HepG2 (cell line): Measurements from ENCODE around the gene TBC1D10A. TPM values are rescaled to one million over a fixed set of nuclear protein-coding genes. Genes with fewer than 3 reads are reported as not detected.

Experiments used
- ATF7 ChIP-seq, 2 experiments: fragments of 450-650 bp in 1 of 2; sonication (generic) in 1 of 2; formaldehyde crosslinking in 1 of 2; IDR thresholded peaks; 2 replicates each; pipeline versions ENCODE4 v1.4.0 to v1.6.1; 2016 to 2020; ENCODE audit warnings: antibody characterized with exemption in 1 of 2, mild to moderate bottlenecking in 1 of 2, missing genetic modification reagents in 1 of 2
- HMG20B ChIP-seq: conservative IDR thresholded peaks from 2 replicates; pipeline ENCODE4 v1.6.1; 2016; ENCODE audit warnings: missing genetic modification reagents, missing compliant biosample characterization
- HNRNPLL ChIP-seq: fragments of 200-400 bp; formaldehyde crosslinking; IDR thresholded peaks from 2 replicates; pipeline ENCODE4 v1.6.1; 2017; ENCODE audit warnings: mild to moderate bottlenecking, low read depth, low read length; ENCODE audit not compliant: poor library complexity, severe bottlenecking
- KLF11 ChIP-seq: IDR thresholded peaks from 2 replicates; pipeline ENCODE4 v1.6.1; 2016; ENCODE audit warnings: missing compliant biosample characterization
- NCOA2 ChIP-seq: sonication (generic); formaldehyde crosslinking; IDR thresholded peaks from 2 replicates; pipeline ENCODE4 v1.8.0; 2022; ENCODE audit warnings: inconsistent platforms
- NFE2L2 ChIP-seq: fragments of 150-350 bp; IDR thresholded peaks from 2 replicates; pipeline ENCODE4 v1.6.1; 2014; ENCODE audit warnings: low read length
- TRAFD1 ChIP-seq: sonication (generic); formaldehyde crosslinking; IDR thresholded peaks from 2 replicates; pipeline ENCODE4 v1.5.1; 2020; ENCODE audit warnings: missing genetic modification reagents, mild to moderate bottlenecking, borderline replicate concordance
- ZBTB44 ChIP-seq: sonication (generic); formaldehyde crosslinking; IDR thresholded peaks from 2 replicates; pipeline ENCODE4 v1.4.0; 2020; ENCODE audit warnings: missing genetic modification reagents
- ZFP36 ChIP-seq: fragments of 150-350 bp; IDR thresholded peaks from 2 replicates; pipeline ENCODE4 v1.6.1; 2018; ENCODE audit warnings: borderline replicate concordance, low read length, low read depth; ENCODE audit not compliant: partially characterized antibody
- ZMAT5 ChIP-seq: sonication (generic); formaldehyde crosslinking; IDR thresholded peaks from 2 replicates; pipeline ENCODE4 v1.5.0; 2020; ENCODE audit warnings: mild to moderate bottlenecking, low read depth, missing genetic modification reagents, borderline replicate concordance
- ZNF12 ChIP-seq: sonication (generic); formaldehyde crosslinking; IDR thresholded peaks from 2 replicates; pipeline ENCODE4 v1.5.0; 2020; ENCODE audit warnings: missing genetic modification reagents
- ZNF768 ChIP-seq: sonication (generic); formaldehyde crosslinking; IDR thresholded peaks from 2 replicates; pipeline ENCODE4 v1.4.0; 2020; ENCODE audit warnings: missing genetic modification reagents
- ZNF816 ChIP-seq: sonication (generic); formaldehyde crosslinking; IDR thresholded peaks from 2 replicates; pipeline ENCODE4 v1.8.0; 2022; ENCODE audit warnings: missing genetic modification reagents, mild to moderate bottlenecking, borderline replicate concordance
- ZSCAN20 ChIP-seq: sonication (generic); formaldehyde crosslinking; IDR thresholded peaks from 2 replicates; pipeline ENCODE4 v1.4.0; 2020; ENCODE audit warnings: missing genetic modification reagents, mild to moderate bottlenecking, borderline replicate concordance
- polyA plus RNA-seq, 8 experiments: library from polyadenylated mRNA; depleted of rRNA in 3 of 8; stranded (reverse) in 7 of 8; unstranded in 1 of 8; fragments of >200 nt; fragmentation: Illumina TruSeq in 4 of 8; extraction: Trizol in 4 of 8; gene quantifications; 2 replicates each; pipeline versions ENCODE4 v1.2.1 to v1.2.3, GENCODE V29; 2011 to 2016; ENCODE audit warnings: low read depth in 4 of 8, missing spikeins in 1 of 8, mixed read lengths in 1 of 8; ENCODE audit not compliant: insufficient read depth in 1 of 8
- total RNA-seq, 5 experiments: library from RNA; depleted of rRNA; stranded (reverse); fragments of >200 nt; fragmentation: Illumina TruSeq; extraction: Trizol; gene quantifications; 2 replicates each; pipeline ENCODE4 v1.2.3, GENCODE V29; 2016; ENCODE audit warnings: low read depth in 1 of 5
- TF ChIP-seq, protein P1 (sequence below): IDR thresholded peaks from 2 replicates; pipeline ENCODE4 v1.6.1; 2018; ENCODE audit warnings: missing genetic modification reagents
- TF ChIP-seq, protein P2 (sequence below): sonication (generic); formaldehyde crosslinking; IDR thresholded peaks from 2 replicates; pipeline ENCODE4 v1.4.0; 2020; ENCODE audit warnings: missing genetic modification reagents, borderline replicate concordance
- TF ChIP-seq, protein P3 (sequence below): sonication (generic); formaldehyde crosslinking; IDR thresholded peaks from 2 replicates; pipeline ENCODE4 v1.4.0; 2020; ENCODE audit warnings: missing genetic modification reagents, borderline replicate concordance

Gene TBC1D10A
- total and polyA plus RNA-seq, 2 of the 13 experiments (the other 11 are each of a cell fraction or from before 2014, with no cell fraction given), result 4.2 to 4.9 TPM

- TF ChIP-seq, protein P1, sequence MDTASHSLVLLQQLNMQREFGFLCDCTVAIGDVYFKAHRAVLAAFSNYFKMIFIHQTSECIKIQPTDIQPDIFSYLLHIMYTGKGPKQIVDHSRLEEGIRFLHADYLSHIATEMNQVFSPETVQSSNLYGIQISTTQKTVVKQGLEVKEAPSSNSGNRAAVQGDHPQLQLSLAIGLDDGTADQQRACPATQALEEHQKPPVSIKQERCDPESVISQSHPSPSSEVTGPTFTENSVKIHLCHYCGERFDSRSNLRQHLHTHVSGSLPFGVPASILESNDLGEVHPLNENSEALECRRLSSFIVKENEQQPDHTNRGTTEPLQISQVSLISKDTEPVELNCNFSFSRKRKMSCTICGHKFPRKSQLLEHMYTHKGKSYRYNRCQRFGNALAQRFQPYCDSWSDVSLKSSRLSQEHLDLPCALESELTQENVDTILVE (CRISPR knock-in tag), result no peak
- TF ChIP-seq ZFP36 (no peak), TRAFD1 (CRISPR knock-in tag) (no peak), ZNF816 (no peak), ZSCAN20 (CRISPR knock-in tag) (no peak), NFE2L2 (no peak), ATF7 (IDR thresholded peaks at IDR 0.05) (no peak), ATF7 (CRISPR knock-in tag; IDR thresholded peaks at IDR 0.05) (no peak), HNRNPLL (no peak), NCOA2 (CRISPR knock-in tag) (no peak), KLF11 (CRISPR knock-in tag) (no peak), ZNF12 (CRISPR knock-in tag) (no peak), ZBTB44 (CRISPR knock-in tag) (no peak), HMG20B (no peak), ZMAT5 (no peak), ZNF768 (no peak)
- TF ChIP-seq, protein P2, sequence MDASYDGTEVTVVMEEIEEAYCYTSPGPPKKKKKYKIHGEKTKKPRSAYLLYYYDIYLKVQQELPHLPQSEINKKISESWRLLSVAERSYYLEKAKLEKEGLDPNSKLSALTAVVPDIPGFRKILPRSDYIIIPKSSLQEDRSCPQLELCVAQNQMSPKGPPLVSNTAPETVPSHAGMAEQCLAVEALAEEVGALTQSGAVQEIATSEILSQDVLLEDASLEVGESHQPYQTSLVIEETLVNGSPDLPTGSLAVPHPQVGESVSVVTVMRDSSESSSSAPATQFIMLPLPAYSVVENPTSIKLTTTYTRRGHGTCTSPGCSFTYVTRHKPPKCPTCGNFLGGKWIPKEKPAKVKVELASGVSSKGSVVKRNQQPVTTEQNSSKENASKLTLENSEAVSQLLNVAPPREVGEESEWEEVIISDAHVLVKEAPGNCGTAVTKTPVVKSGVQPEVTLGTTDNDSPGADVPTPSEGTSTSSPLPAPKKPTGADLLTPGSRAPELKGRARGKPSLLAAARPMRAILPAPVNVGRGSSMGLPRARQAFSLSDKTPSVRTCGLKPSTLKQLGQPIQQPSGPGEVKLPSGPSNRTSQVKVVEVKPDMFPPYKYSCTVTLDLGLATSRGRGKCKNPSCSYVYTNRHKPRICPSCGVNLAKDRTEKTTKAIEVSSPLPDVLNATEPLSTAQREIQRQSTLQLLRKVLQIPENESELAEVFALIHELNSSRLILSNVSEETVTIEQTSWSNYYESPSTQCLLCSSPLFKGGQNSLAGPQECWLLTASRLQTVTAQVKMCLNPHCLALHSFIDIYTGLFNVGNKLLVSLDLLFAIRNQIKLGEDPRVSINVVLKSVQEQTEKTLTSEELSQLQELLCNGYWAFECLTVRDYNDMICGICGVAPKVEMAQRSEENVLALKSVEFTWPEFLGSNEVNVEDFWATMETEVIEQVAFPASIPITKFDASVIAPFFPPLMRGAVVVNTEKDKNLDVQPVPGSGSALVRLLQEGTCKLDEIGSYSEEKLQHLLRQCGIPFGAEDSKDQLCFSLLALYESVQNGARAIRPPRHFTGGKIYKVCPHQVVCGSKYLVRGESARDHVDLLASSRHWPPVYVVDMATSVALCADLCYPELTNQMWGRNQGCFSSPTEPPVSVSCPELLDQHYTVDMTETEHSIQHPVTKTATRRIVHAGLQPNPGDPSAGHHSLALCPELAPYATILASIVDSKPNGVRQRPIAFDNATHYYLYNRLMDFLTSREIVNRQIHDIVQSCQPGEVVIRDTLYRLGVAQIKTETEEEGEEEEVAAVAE, result no peak
- TF ChIP-seq, protein P3, sequence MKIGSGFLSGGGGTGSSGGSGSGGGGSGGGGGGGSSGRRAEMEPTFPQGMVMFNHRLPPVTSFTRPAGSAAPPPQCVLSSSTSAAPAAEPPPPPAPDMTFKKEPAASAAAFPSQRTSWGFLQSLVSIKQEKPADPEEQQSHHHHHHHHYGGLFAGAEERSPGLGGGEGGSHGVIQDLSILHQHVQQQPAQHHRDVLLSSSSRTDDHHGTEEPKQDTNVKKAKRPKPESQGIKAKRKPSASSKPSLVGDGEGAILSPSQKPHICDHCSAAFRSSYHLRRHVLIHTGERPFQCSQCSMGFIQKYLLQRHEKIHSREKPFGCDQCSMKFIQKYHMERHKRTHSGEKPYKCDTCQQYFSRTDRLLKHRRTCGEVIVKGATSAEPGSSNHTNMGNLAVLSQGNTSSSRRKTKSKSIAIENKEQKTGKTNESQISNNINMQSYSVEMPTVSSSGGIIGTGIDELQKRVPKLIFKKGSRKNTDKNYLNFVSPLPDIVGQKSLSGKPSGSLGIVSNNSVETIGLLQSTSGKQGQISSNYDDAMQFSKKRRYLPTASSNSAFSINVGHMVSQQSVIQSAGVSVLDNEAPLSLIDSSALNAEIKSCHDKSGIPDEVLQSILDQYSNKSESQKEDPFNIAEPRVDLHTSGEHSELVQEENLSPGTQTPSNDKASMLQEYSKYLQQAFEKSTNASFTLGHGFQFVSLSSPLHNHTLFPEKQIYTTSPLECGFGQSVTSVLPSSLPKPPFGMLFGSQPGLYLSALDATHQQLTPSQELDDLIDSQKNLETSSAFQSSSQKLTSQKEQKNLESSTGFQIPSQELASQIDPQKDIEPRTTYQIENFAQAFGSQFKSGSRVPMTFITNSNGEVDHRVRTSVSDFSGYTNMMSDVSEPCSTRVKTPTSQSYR (CRISPR knock-in tag), result no peak
Measured at GRCh38 chr22:30326706-30327362, at the start of gene TBC1D10A (continued).
